ENCODE data around the gene PLB1.

Gene PLB1

DNA sequence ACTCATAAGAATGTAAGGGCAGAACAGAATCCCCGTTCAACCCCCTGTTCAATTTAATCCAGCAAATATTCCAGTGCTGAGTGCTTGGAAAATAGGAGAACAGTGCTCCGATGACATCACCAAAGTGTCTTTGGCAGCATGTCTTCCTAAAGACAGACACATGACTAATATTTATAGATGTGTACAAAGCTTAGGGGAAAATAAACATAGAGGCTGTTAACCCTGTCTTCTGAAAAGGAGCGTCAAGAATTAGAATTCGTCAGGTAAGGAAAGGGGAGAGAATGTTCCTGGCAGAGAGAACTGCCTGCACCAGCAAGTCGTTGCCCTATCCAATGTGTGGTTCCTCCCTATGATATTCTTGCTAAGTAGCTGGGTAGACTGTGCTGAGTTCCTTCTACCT lies 72.7 kb downstream of the PLB1 start:
- TF ChIP-seq JUND (IDR thresholded peaks at IDR 0.05; ENCODE audit: low read depth): no peak
- in situ Hi-C loops (cut with HindIII; ENCODE audit: low pct_unique_long_range_greater_than_20kb, low sequenced_read_pairs): no loop called here
- no peak for DNase-seq (ENCODE audit: low read depth in 1 of 2, low spot score in 1 of 2)

DNA sequence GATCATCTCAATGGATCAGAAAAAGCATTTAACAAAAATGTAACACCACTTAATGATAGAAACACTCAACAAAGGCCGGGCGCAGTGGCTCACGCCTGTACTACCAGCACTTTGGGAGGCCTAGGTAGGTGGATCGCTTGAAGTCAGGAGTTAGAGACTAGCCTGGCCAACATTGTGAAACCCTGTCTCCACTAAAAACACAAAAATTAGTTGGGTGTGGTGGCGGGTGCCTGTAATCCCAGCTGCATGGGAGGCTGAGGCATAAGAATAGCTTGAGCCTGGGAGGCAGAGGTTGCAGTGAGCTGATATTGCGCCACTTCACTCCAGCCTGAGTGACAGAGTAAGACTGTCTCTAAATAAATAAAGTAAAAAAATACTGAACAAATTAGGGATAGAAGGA lies 74.6 kb downstream of the PLB1 start:
- in situ Hi-C loops (cut with HindIII; ENCODE audit: low pct_unique_long_range_greater_than_20kb, low sequenced_read_pairs): no loop called here
- no peak for DNase-seq (ENCODE audit: low read depth in 1 of 2, low spot score in 1 of 2)
- TF ChIP-seq JUND (IDR thresholded peaks at IDR 0.05; ENCODE audit: low read depth): no peak

DNA sequence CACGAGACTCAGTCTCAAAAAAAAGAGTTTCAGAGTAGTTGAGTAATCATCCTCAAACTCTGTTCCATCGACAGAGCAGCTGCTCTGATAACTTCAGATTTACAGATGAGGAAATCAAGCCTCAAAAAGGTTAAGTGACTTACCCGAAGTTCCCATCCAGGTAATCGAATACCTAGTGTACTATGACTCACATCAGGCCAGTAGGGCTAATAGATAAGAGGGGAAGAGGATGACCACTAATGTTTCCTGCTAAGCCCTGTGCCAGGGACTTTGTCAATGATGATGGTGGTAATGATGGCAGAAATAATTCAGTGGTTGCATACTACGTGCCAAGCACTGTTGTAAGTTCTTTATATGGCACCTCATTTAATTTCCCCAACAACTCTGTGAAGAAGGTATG lies 80.9 kb downstream of the PLB1 start:
- DNase-seq (ENCODE audit: low read depth in 1 of 2, low spot score in 1 of 2): no peak
- TF ChIP-seq JUND (IDR thresholded peaks at IDR 0.05; ENCODE audit: low read depth): no peak
- in situ Hi-C loops (cut with HindIII; ENCODE audit: low pct_unique_long_range_greater_than_20kb, low sequenced_read_pairs): no loop called here

DNA sequence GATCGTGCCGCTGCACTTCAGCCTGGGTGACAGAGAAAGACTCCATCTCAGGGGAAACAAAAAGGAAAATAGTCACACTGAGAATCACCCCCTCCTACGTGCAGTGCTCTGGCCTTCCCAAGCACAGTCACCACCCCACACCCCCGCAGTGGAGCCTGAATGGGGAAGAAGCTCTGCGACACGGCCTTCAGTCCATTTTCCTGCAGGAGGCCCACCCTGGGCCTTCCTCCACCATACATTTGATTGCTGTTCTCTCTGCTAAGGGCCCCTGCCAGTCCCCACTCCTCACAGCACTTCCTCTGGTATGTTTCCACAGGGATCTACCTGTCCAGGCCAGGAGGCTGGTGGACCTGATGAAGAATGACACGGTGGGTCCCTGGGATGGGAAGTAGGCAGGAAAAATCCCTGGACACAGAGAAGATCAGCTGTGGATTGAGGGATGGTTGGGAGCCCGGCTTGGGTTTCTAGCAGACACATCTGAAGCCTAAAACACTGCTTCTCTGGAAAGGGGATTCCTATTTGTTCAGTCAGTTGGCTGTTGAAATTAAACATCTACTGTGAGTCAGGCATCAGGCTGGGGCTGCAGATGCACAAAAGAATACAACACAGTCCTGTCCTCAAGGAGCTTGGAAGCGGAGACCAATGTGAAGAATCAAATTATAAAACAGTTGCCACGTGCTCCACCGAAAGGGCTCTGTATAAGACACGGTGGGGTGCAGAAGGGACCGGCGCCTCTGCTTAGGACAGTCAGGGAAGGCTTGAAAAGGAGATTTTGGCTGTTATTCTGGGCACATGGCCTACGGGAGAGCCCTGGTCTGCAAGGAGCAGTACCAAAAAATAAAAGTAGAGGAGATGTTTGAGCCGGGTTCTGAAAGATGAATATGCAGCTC lies 82.2 kb downstream of the PLB1 start:
- no peak for TF ChIP-seq JUND (IDR thresholded peaks at IDR 0.05; ENCODE audit: low read depth)
- DNase-seq (ENCODE audit: low read depth in 1 of 2, low spot score in 1 of 2): no peak
- in situ Hi-C loops (cut with HindIII; ENCODE audit: low pct_unique_long_range_greater_than_20kb, low sequenced_read_pairs): no loop called here

DNA sequence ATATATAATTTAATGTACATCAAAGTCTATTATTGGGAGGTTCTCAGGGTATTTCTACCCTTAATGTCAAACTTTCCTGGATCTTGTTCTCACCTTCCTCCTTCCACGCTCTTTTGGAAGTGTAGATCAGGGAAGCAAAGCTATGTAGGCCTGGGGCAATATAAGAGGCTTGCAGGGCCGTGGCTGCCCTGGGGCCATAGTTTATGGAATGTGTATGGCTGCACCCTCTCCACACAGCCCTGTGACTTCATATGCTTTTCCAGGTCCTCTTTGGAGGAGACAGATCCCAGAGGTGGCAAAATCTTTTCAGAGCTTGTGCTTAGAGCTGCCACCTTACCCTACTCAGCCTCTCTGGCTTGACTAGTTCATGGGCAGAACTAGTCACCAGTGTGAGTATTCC lies 82.9 kb downstream of the PLB1 start:
- no peak for TF ChIP-seq JUND (IDR thresholded peaks at IDR 0.05; ENCODE audit: low read depth)
- in situ Hi-C loops (cut with HindIII; ENCODE audit: low pct_unique_long_range_greater_than_20kb, low sequenced_read_pairs): no loop called here
- no peak for DNase-seq (ENCODE audit: low read depth in 1 of 2, low spot score in 1 of 2)

DNA sequence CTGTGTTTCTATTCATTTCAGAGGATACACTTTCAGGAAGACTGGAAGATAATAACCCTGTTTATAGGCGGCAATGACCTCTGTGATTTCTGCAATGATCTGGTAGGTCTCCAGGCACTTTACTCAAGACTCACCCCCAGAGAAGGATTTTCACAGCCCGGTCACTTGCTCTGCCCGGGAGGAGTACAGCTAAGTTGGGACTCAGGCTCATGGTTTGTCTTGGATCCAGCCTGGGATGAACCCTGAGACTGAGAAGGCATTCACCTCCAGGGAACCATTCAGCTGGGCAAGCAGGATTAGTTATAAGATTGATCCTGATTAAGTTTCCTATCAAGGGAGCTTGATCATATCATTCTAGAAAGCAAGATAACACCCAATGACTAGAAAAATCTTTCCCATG lies 83.7 kb downstream of the PLB1 start:
- TF ChIP-seq JUND (IDR thresholded peaks at IDR 0.05; ENCODE audit: low read depth): no peak
- in situ Hi-C loops (cut with HindIII; ENCODE audit: low pct_unique_long_range_greater_than_20kb, low sequenced_read_pairs): no loop called here
- no peak for DNase-seq (ENCODE audit: low read depth in 1 of 2, low spot score in 1 of 2)

DNA sequence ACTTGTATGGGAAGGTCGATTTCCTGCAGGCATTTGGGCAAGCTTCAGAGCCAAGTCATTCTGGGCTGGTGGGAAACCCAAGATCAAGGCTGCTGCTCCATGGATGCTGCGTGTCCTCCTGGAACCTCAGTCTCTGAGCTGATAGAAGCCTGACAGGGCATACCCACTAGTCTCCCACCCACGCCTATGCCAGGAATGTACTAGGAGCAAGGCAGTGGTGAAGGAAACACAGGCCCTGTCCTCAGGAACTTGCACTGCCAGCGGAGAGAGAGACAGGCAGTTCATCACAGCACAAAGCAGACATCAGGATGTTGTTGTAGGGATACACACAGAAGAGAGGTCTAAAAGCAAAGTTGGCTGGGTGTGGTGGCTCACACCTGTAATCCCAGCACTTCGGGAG lies 84.2 kb downstream of the PLB1 start:
- no peak for DNase-seq (ENCODE audit: low read depth in 1 of 2, low spot score in 1 of 2)
- in situ Hi-C loops (cut with HindIII; ENCODE audit: low pct_unique_long_range_greater_than_20kb, low sequenced_read_pairs): no loop called here
- no peak for TF ChIP-seq JUND (IDR thresholded peaks at IDR 0.05; ENCODE audit: low read depth)

DNA sequence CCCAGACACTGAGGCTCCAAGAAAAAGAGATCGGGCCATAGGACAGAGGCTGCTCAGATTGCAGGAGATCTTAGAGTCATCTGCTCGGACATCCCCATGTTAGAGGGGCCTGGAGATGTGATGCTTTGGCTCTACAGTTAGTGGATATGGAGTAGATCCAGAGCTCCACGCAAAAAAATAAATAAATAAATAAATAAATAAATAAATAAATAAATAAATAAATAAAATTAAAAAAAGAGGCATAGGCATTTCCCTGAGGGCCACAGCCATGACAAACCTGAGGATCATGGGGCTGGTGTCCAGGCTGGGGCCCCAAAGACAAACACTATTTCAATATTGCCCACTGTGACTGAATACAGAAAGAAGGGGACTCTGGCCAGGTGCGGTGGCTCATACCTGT lies 85.5 kb downstream of the PLB1 start:
- in situ Hi-C loops (cut with HindIII; ENCODE audit: low pct_unique_long_range_greater_than_20kb, low sequenced_read_pairs): no loop called here
- no peak for TF ChIP-seq JUND (IDR thresholded peaks at IDR 0.05; ENCODE audit: low read depth)
- no peak for DNase-seq (ENCODE audit: low read depth in 1 of 2, low spot score in 1 of 2)

DNA sequence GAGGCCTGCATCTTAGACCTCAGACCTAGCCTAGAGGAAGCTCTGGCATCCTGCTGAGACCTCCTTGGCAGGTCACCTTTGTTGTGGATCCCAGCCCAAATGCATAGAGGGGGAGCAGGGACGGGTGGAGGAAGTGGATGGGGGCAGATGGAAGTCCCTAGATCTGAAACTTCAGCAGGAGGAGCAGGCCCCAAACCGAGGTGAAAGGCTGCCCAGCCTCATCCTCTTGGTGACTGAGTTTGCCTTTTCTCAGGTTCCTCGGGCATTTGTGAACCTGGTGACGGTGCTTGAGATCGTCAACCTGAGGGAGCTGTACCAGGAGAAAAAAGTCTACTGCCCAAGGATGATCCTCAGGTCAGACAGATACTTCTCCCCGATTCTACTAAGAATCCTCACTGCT lies 86.3 kb downstream of the PLB1 start:
- no peak for DNase-seq (ENCODE audit: low read depth in 1 of 2, low spot score in 1 of 2)
- in situ Hi-C loops (cut with HindIII; ENCODE audit: low pct_unique_long_range_greater_than_20kb, low sequenced_read_pairs): no loop called here
- TF ChIP-seq JUND (IDR thresholded peaks at IDR 0.05; ENCODE audit: low read depth): no peak

DNA sequence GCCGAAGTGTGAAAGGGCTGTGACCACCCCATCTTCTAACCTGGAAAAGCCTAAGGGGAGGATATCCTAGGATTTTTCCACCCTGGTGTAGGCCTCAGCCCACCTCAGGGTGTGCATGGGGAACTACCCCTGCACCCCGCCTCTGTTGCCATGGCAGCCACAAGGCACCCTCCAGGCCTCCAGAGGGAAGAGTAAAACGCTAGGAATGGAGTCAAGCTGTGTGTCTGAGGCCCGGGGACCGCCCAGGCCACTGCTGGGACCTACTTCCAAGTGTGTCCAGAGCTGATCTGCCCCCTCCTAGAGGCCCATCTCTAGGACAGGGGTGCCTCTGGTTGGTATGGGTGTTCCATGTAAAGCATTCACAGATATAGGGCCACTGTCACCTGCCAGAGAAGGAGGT lies 86.7 kb downstream of the PLB1 start:
- in situ Hi-C loops (cut with HindIII; ENCODE audit: low pct_unique_long_range_greater_than_20kb, low sequenced_read_pairs): no loop called here
- no peak for DNase-seq (ENCODE audit: low read depth in 1 of 2, low spot score in 1 of 2)
- TF ChIP-seq JUND (IDR thresholded peaks at IDR 0.05; ENCODE audit: low read depth): no peak

DNA sequence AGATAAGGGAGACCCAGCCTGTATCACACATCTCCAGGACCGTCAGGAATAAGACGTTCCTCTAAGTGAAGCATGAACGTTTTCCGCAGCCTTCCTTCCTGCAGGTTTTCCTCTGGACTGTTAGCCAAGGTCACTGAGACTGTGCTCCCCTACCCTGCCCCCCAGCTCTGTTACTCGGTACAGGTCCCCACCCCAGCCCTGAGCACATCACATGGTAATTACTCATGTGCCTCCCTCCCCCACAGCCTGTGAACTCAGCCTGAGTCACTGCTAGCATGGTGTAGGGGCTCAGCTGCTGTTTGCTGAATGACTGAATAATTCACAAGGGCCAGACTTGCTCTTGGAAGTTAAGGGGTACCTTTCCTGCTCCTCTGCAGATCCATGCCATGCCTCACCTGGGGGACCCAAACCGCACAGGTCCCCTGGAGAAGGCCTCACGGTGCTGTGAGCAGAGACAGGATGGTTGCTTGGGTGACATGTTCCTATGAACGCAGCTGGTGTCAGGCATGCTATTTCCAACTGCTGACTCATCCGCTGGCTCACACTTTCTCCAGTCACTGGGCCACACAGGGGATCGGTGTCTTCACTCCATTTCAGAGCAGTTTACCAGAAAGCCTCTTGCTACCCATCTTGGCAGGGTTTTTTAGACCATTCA lies 88.2 kb downstream of the PLB1 start:
- no peak for DNase-seq (ENCODE audit: low read depth in 1 of 2, low spot score in 1 of 2)
- in situ Hi-C loops (cut with HindIII; ENCODE audit: low pct_unique_long_range_greater_than_20kb, low sequenced_read_pairs): no loop called here
- no peak for TF ChIP-seq JUND (IDR thresholded peaks at IDR 0.05; ENCODE audit: low read depth)

DNA sequence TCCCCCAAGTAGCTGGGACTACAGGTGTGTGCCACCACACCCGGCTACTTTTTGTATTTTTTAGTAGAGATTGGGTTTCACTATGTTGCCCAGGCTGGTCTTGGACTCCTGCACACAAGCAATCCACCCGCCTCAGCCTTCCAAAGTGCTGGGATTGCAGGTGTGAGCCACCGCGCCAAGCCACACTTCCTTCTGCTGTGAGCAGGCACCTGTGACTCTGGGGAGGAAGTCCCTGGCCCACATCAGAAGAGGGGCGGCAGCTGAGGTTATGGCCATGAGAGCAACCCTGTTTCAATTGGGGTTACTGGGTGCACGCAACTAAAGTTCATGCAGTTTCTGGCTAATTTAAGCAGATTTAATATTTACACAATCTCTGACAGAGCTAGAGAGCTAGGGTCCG lies 91.0 kb downstream of the PLB1 start:
- no peak for TF ChIP-seq JUND (IDR thresholded peaks at IDR 0.05; ENCODE audit: low read depth)
- in situ Hi-C loops (cut with HindIII; ENCODE audit: low pct_unique_long_range_greater_than_20kb, low sequenced_read_pairs): no loop called here
- DNase-seq (ENCODE audit: low read depth in 1 of 2, low spot score in 1 of 2): no peak

DNA sequence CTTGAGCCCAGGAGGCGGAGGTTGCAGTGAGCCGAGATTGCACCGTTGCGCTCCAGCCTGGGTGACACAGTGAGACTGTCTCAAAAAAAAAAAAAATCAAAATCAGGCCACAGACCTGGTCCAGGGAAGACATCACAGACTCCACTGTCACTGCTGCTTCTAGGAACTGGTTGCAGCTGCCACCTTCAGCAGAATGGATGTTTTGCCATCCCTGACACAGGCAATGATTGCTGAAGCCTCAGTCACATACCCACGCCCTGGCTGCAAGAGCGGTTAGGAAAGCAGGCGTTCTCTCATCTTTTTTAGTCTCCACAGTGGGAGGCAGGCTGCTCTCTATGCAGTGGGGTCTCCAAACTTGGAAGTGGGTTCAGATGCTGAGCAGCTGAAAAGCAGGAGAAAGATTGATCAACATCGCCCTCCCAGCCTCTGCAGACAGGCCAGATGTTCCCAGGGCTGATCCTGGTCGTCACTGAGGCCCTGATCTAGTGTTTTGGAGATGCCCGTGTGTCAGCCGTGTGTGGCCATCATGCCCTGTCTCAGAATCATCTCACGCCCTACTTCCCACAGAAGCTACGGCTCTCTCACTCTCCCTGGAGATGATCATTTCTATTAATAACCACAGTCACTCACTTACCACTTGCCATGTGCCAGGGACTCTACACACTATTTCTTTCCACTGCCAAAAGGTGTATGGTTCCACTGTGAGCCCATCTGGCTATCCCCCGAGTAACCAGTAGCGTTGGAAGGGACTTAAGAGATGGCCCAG lies 91.8 kb downstream of the PLB1 start:
- DNase-seq (ENCODE audit: low read depth in 1 of 2, low spot score in 1 of 2): no peak
- TF ChIP-seq JUND (IDR thresholded peaks at IDR 0.05; ENCODE audit: low read depth): no peak
- in situ Hi-C loops (cut with HindIII; ENCODE audit: low pct_unique_long_range_greater_than_20kb, low sequenced_read_pairs): no loop called here
